ENCODE results near the gene HAO1. TPM values are rescaled to one million over a fixed set of nuclear protein-coding genes. Genes with fewer than 3 reads are reported as not detected.

Gene HAO1
- total and polyA plus RNA-seq, 2 of the 13 experiments (the other 11 are each of a cell fraction or from before 2014, with no cell fraction given): 0.03 TPM; not detected in 1

DNA sequence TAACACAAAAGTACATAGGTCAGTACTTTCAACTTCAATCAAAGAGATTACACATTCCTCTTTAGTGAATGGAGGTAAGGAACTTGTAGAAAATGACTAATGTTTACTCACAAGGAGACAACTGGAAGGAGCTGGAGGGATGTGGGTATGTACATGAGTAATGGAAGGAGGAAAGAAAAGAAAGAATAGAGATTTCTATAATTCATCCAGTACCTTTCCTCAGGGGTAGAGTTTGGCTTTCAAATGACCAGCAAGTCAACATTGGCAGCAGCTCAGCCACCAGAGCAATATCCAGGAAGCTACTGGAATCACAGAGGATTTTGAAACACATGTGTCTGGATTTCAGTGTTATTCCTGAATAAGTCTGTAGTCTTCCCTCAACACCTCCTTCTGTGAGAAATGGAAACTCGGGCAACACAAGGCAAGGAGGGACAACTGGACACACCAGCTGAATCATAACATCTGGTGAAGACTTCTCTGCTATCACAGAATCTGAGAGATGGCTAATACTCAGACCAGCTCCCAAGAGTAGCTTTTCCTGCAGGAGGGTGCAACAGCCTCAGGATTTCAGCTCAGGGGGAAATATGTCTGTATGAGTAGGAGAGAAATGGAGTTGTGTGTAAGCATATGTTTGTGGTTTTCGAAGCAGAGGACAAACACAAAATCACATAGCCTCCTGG lies 98.8 kb downstream of the HAO1 start:
- H3K9ac ChIP-seq (ENCODE audit: insufficient read depth, low read depth, low read length): no peak overlapping the region
- no TSS peak for BruUV-seq (replicated peaks)
- H3K4me1 ChIP-seq (ENCODE audit: insufficient read depth, low read length): no peaks in the 10 kb centered on the region
- H3K27ac ChIP-seq (ENCODE audit: extremely low read length, insufficient read depth, low read length): no peak overlapping the region
- ChIA-PET POLR2A (no interaction called here), CTCF (ENCODE audit: low intra/inter-chr PET ratio, low total read pairs) (no interaction called here)
- WGBS (ENCODE audit: low lambda C conversion rate): 3% methylated on average over 2 of the region's 2 CpGs
- no peak overlapping the region for H3K4me2 ChIP-seq (ENCODE audit: low read depth, low read length)
- H3K36me3 ChIP-seq (replicated peaks in 1 of 2; ENCODE audit: control insufficient read depth in 1 of 2, insufficient read depth in 2 of 2, low read length in 2 of 2): no peaks in the 10 kb centered on the region
- TF ChIP-seq NCOA5 (CRISPR knock-in tag; IDR thresholded peaks at IDR 0.05): no peak
- TF ChIP-seq, protein P1, sequence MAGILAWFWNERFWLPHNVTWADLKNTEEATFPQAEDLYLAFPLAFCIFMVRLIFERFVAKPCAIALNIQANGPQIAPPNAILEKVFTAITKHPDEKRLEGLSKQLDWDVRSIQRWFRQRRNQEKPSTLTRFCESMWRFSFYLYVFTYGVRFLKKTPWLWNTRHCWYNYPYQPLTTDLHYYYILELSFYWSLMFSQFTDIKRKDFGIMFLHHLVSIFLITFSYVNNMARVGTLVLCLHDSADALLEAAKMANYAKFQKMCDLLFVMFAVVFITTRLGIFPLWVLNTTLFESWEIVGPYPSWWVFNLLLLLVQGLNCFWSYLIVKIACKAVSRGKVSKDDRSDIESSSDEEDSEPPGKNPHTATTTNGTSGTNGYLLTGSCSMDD (CRISPR knock-in tag; IDR thresholded peaks at IDR 0.05): no peak
- TF ChIP-seq ZNF354B (CRISPR knock-in tag; IDR thresholded peaks at IDR 0.05): no peak
- TF ChIP-seq MED1 (CRISPR knock-in tag; IDR thresholded peaks at IDR 0.05): no peak
- TF ChIP-seq, protein P2, sequence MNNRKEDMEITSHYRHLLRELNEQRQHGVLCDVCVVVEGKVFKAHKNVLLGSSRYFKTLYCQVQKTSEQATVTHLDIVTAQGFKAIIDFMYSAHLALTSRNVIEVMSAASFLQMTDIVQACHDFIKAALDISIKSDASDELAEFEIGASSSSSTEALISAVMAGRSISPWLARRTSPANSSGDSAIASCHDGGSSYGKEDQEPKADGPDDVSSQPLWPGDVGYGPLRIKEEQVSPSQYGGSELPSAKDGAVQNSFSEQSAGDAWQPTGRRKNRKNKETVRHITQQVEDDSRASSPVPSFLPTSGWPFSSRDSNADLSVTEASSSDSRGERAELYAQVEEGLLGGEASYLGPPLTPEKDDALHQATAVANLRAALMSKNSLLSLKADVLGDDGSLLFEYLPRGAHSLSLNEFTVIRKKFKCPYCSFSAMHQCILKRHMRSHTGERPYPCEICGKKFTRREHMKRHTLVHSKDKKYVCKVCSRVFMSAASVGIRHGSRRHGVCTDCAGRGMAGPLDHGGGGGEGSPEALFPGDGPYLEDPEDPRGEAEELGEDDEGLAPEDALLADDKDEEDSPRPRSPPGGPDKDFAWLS (CRISPR knock-in tag; IDR thresholded peaks at IDR 0.05; ENCODE audit: borderline replicate concordance): no peak
- no peak for TF ChIP-seq KLF16 (CRISPR knock-in tag; IDR thresholded peaks at IDR 0.05)
- no peak for DNase-seq (ENCODE audit: low spot score)
- ATAC-seq: no peak
- intact Hi-C loops (cut with micrococcal nuclease; ENCODE audit: unreplicated experiment) (no loop called here), in situ Hi-C loops (cut with HindIII; ENCODE audit: extremely low pct_ligation_motif_present, low pct_unique_long_range_greater_than_20kb) (no loop called here)
- no peaks in the 10 kb centered on the region for H3K9me3 ChIP-seq (ENCODE audit: low read length)
- no peaks in the 10 kb centered on the region for H4K20me1 ChIP-seq (ENCODE audit: insufficient read depth, low read length)
- H3K79me2 ChIP-seq (ENCODE audit: insufficient read depth, low read length): no peaks in the 10 kb centered on the region
- H3K27me3 ChIP-seq (ENCODE audit: control insufficient read depth in 1 of 2, insufficient read depth in 2 of 2, low read length in 2 of 2): no peaks in the 10 kb centered on the region
- no peak overlapping the region for H2AFZ ChIP-seq (ENCODE audit: low read length)
- FAIRE-seq: no peak
- no peak overlapping the region for H3K4me3 ChIP-seq (replicated peaks in 1 of 3; ENCODE audit: insufficient read depth in 1 of 3, low read depth in 2 of 3, low read length in 3 of 3)
